PC-9 (cell line): Measurements from ENCODE around the gene OPRPN.

Experiments used
- CTCF ChIP-seq: fragments of 200-600 bp; sonication (generic); conservative IDR thresholded peaks from 2 replicates; pipeline ENCODE4 v1.6.1; 2017; ENCODE audit warnings: mixed run types, antibody characterized with exemption, mild to moderate bottlenecking, moderate library complexity
- EZH2 ChIP-seq: fragments of 200-600 bp; sonication (generic); IDR thresholded peaks from 2 replicates; pipeline ENCODE4 v1.8.0; 2017; ENCODE audit warnings: antibody characterized with exemption, low read depth

- TF ChIP-seq CTCF (no peak), EZH2 (no peak)
Measured at GRCh38 chr4:70426789-70427188, 29.0 kb downstream of the OPRPN start.
